Ovary (tissue), 9 donors: Measurements from ENCODE around the gene ATG16L2. TPM values are rescaled to one million over a fixed set of nuclear protein-coding genes. Genes with fewer than 3 reads are reported as not detected.

Experiments
- DNase-seq, 5 donors: peaks; one replicate each; pipeline ENCODE4 v3.0.0-alpha.2; 2019 to 2020
- H3K27ac ChIP-seq, 2 donors: fragments of 200-600 bp; one replicate each; pipeline versions ENCODE4 v1.5.1 to v1.8.0; 2019 to 2022
- H3K27me3 ChIP-seq: fragments of 200-600 bp; one replicate; pipeline ENCODE4 v1.8.0; 2022
- H3K36me3 ChIP-seq: fragments of 200-600 bp; sonication (generic); one replicate; pipeline ENCODE4 v1.5.1; 2019
- H3K4me1 ChIP-seq: one replicate; pipeline ENCODE4 v1.8.1; 2013; ENCODE audit warnings: mild to moderate bottlenecking, moderate library complexity; ENCODE audit not compliant: insufficient read depth
- H3K4me3 ChIP-seq: fragments of 200-600 bp; sonication (generic); one replicate; pipeline ENCODE4 v1.5.1; 2017
- H3K9me3 ChIP-seq, 2 donors: fragments of 200-600 bp in 1 of 2; sonication (generic) in 1 of 2; one replicate each; pipeline versions ENCODE4 v1.5.1 to v1.8.1; 2013 to 2019; ENCODE audit warnings: mild to moderate bottlenecking in 1 of 2, moderate library complexity in 1 of 2
- CTCF ChIP-seq, 3 donors: fragments of 450-650 bp in 2 of 3; fragments of 200-600 bp in 1 of 3; IDR thresholded peaks; one replicate each; pipeline versions ENCODE4 v1.5.1 to v1.8.0; 2016 to 2022; ENCODE audit warnings: antibody characterized with exemption in 3 of 3, mild to moderate bottlenecking in 1 of 3
- EP300 ChIP-seq: sonication (generic); formaldehyde crosslinking; IDR thresholded peaks from one replicate; pipeline ENCODE4 v1.6.1; 2017; ENCODE audit warnings: antibody characterized with exemption
- POLR2A ChIP-seq: fragments of 450-650 bp; IDR thresholded peaks from one replicate; pipeline ENCODE4 v1.6.1; 2017; ENCODE audit warnings: antibody characterized with exemption, mild to moderate bottlenecking, moderate library complexity
- WGBS, 3 donors: extraction: QIAGEN DNeasy Blood & Tissue Kit in 1 of 3; methylation state at CpG; one replicate each; pipeline versions ENCODE4 v1.1.5 to v1.1.7; 2013 to 2017; 5-methylcytosine and 5-hydroxymethylcytosine counted together
- intact Hi-C, 4 donors: fragments of 100-400 bp; cut with DNase I; formaldehyde crosslinking; loops; one replicate each; pipeline versions ENCODE4 v1.11.0 to v1.15.1; 2022 to 2023
- polyA plus RNA-seq, 2 donors: library from polyadenylated mRNA; stranded (reverse); fragments of 200-250 nt in 1 of 2; fragments of 350-450 nt in 1 of 2; fragmentation: Illumina TruSeq in 1 of 2; extraction: RNeasy Lipid Tissue Mini Kit (QIAGEN cat#74804) in 1 of 2; gene quantifications; one replicate each; pipeline ENCODE4 v1.2.3, GENCODE V29; 2013 to 2014
- total RNA-seq, 7 donors: library from RNA; depleted of rRNA in 2 of 7; stranded (reverse); fragments of >200 nt in 2 of 7; fragmentation: NEBNext Ultra II Directional in 3 of 7; extraction: Animal tissue kit (Norgen Biotek cat#: 25700) in 3 of 7; gene quantifications; one replicate each; pipeline versions ENCODE4 v1.1.0 to v1.2.4, GENCODE V29; 2016 to 2023
- donor health status: DM: no; HTN: no; CAD: no; lungs with moderate emphysema.
- donor health status: DM: no; HTN: no; CAD: no.
- donor health status: Bipolar disorder and iron deficiency.
- donor health status: DM: yes; HTN: yes; CAD: no.
- donor health status: DM: no; HTN: no; CAD: no.
- donor health status: DM: yes; HTN: yes; CAD: no.

The ATG16L2 gene
- total and polyA plus RNA-seq, 9 donors: 21.8 to 42.3 (median 30.3) TPM

DNA sequence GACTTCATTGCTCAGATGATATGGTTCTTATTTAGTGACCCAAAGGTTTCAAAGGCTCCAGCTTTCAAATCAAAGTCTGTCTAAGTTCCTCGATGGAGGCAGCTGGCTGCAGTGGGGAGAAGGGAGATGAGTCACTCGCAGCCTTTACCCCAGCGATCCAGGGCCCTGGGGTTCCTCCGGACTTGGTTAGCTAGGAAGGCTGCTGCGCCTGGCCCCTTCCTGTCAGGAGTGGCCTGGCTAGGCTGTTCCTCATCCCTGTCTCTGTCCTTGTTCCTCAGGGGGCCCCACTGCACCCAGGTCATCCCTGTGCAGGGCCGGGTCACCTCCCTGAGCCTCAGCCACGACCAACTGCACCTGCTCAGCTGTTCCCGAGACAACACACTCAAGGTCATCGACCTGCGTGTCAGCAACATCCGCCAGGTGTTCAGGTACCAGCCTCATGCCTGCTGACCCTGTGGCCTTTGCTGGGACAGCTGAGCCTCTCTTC lies 13.9 kb downstream of the ATG16L2 start:
- H3K4me1 ChIP-seq: peaks cover 18% of the 10 kb centered on the region
- no peaks in the 10 kb centered on the region for H3K36me3 ChIP-seq
- peak in 4 of 5 donors; percentile 24 to 41 (median 28) for DNase-seq
- H3K27ac ChIP-seq: no peak overlapping the region
- intact Hi-C loops: loop anchor here in 1 of 4 donors (5.0 kb wide), 1 partner anchor 414 kb away; no protein-coding TSS in a partner anchor
- H3K9me3 ChIP-seq: no peaks in the 10 kb centered on the region
- H3K4me3 ChIP-seq: no peak overlapping the region
- no peaks in the 10 kb centered on the region for H3K27me3 ChIP-seq
- no peak for TF ChIP-seq CTCF (IDR thresholded peaks at IDR 0.05)
- no peak for TF ChIP-seq POLR2A
- no peak for TF ChIP-seq EP300
- WGBS, 3 donors: 50 to 67% (median 52%) methylated on average over 11 of the region's 11 CpGs

DNA sequence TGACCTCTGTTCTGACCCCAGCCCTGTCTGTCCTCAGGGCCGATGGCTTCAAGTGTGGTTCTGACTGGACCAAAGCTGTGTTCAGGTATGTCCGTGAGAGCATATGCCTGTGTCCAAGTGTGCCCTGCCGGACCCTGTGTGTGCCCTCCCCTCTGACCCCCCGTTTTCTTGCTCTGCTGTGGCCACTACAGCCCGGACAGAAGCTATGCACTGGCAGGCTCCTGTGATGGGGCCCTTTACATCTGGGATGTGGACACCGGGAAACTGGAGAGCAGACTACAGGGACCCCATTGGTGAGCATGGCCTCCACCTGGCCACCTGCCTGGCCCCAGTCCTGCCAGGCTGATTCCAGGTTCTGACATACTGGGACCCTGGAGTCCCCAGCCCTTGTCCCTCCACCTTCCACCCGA lies 14.5 kb downstream of the ATG16L2 start:
- Histone ChIP-seq H3K27me3 (no peaks in the 10 kb centered on the region), H3K36me3 (no peaks in the 10 kb centered on the region), H3K4me3 (no peak overlapping the region), H3K4me1 (peaks cover 20% of the 10 kb centered on the region), H3K27ac (no peak overlapping the region), H3K9me3 (no peaks in the 10 kb centered on the region)
- intact Hi-C loops: loop anchor here in 1 of 4 donors (5.0 kb wide), 1 partner anchor 414 kb away; no protein-coding TSS in a partner anchor
- WGBS, 3 donors: 89 to 92% (median 91%) methylated on average over 6 to 7 of the region's 7 CpGs
- no peak for DNase-seq
- TF ChIP-seq CTCF (IDR thresholded peaks at IDR 0.05): no peak
- no peak for TF ChIP-seq POLR2A
- TF ChIP-seq EP300: no peak

DNA sequence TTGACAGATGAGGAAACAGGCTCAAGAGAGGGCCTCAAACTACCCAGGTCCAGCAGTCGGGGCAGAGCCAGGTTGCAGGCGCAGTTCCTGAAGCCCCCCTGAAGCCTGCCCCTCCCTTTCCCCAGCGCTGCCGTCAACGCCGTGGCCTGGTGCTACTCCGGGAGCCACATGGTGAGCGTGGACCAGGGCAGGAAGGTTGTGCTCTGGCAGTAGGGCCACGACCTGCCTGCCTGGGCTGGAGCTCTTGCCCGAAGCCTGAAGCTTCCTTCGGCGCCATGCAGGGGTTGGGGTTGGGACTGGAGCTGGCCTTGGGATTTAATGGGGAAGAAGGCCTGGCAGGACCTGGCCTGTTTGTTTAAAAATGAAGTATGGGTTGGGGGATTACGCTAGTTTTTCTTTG lies 15.0 kb downstream of the ATG16L2 start:
- WGBS, 3 donors: 96 to 97% (median 97%) methylated on average over 12 to 13 of the region's 13 CpGs
- no peaks in the 10 kb centered on the region for H3K9me3 ChIP-seq
- DNase-seq: peak in 1 of 5 donors; percentile 24
- H3K27me3 ChIP-seq: no peaks in the 10 kb centered on the region
- TF ChIP-seq EP300: no peak
- no peak for TF ChIP-seq CTCF (IDR thresholded peaks at IDR 0.05)
- TF ChIP-seq POLR2A: no peak
- H3K4me3 ChIP-seq: no peak overlapping the region
- H3K27ac ChIP-seq: no peak overlapping the region
- intact Hi-C loops: loop anchor here in 1 of 4 donors (5.0 kb wide), 1 partner anchor 413 kb away; no protein-coding TSS in a partner anchor
- H3K4me1 ChIP-seq: peaks cover 20% of the 10 kb centered on the region
- no peaks in the 10 kb centered on the region for H3K36me3 ChIP-seq

DNA sequence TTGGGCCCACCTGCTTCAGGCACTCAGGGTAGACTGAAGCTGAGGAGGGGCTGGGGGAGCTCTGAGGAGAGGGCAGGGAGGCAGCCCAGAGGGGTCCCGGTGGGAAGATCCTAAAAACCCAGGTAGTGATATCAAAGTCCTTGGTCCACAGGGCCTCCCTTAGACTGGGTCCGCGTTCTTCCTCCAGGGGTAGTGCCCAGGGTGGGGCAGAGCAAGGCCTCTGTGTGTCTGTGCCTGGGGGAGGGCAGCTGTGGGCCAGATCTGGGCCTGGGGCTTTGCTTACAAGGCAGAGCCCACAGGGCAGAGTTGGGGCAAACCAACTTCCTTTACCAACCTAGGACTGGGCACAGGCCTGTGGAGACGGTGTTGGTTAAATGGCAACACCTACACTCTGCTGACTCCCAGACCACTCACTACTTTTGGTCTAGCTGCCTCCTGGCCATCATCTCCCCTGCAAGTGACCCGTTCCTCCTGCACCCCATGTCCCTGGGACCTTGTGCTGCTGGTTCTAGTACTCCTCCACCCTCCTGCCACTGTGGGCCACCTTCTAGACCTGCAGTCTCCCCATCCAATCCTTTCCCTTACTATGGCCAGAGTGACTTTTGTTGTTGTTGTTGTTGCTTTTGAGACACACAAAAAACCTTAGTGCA lies 15.8 kb downstream of the ATG16L2 start:
- Histone ChIP-seq H3K36me3 (no peaks in the 10 kb centered on the region), H3K4me1 (peaks cover 23% of the 10 kb centered on the region), H3K4me3 (no peak overlapping the region), H3K27me3 (no peaks in the 10 kb centered on the region), H3K9me3 (no peaks in the 10 kb centered on the region), H3K27ac (no peak overlapping the region)
- intact Hi-C loops: loop anchor here in 3 of 4 donors (2.0 to 10.0 kb wide), 7 partner anchors 312 to 505 kb away; partner anchors contain the start of gene FCHSD2 (in 2 of the 3)
- no peak for DNase-seq
- no peak for TF ChIP-seq CTCF (IDR thresholded peaks at IDR 0.05)
- TF ChIP-seq EP300: no peak
- TF ChIP-seq POLR2A: no peak
- 92 to 94% (median 93%) methylated on average over 5 of the region's 5 CpGs for WGBS, 3 donors
